Gastroesophageal sphincter (tissue), 3 donors: ENCODE results near the gene MLF1.

ENCODE experiments used
- CTCF ChIP-seq, 4 experiments: fragments of 200-600 bp in 2 of 4; fragments of 450-650 bp in 2 of 4; sonication (generic) in 1 of 4; IDR thresholded peaks; one replicate each; pipeline ENCODE4 v1.5.1; 2017 to 2019; ENCODE audit warnings: antibody characterized with exemption in 4 of 4, mild to moderate bottlenecking in 2 of 4, moderate library complexity in 2 of 4
- EP300 ChIP-seq: sonication (generic); formaldehyde crosslinking; IDR thresholded peaks from one replicate; pipeline ENCODE4 v1.6.1; 2017; ENCODE audit warnings: antibody characterized with exemption, mild to moderate bottlenecking
- POLR2A ChIP-seq, 2 donors: fragments of 450-650 bp; IDR thresholded peaks; one replicate each; pipeline ENCODE4 v1.6.1; 2017; ENCODE audit warnings: antibody characterized with exemption in 2 of 2, mild to moderate bottlenecking in 2 of 2, moderate library complexity in 1 of 2
- POLR2AphosphoS5 ChIP-seq: sonication (generic); formaldehyde crosslinking; IDR thresholded peaks from one replicate; pipeline ENCODE4 v1.6.1; 2017; ENCODE audit warnings: antibody characterized with exemption

GRCh38 chr3:158617982-158618875, 47.2 kb downstream of the MLF1 start:
- no peak for TF ChIP-seq CTCF (IDR thresholded peaks at IDR 0.05)
- no peak for TF ChIP-seq POLR2AphosphoS5
- no peak for TF ChIP-seq EP300
- no peak for TF ChIP-seq POLR2A (IDR thresholded peaks at IDR 0.05)
